ENCODE data around the gene VPS39. TPM values are rescaled to one million over a fixed set of nuclear protein-coding genes. Genes with fewer than 3 reads are reported as not detected.

The VPS39 gene
- total RNA-seq, 1 experiment from 2014 or later, result 15.9 TPM

DNA sequence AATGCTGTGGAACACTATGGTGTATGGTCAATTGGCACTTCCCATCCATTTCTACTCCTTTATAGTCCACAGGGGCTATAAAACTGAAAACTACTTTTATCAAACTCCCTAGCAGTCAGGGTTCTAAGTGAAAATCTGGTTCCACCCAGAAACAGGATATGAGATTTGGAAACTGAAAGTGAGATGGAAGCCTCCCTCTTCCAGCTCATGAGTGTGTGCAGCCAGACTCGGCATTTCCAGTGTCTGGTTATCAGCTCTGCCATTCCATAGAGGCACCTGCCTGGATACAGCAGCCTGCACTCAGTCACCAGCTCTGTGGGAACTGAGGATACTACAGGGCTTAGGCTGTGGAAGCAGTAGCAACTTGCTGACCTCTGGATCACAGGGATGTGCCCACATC is 37.0 kb downstream of the VPS39 start:
- in situ Hi-C loops (cut with HindIII; ENCODE audit: low pct_unique_long_range_greater_than_20kb, low sequenced_read_pairs), result no loop called here
- DNase-seq (ENCODE audit: low read depth), result no peak

DNA sequence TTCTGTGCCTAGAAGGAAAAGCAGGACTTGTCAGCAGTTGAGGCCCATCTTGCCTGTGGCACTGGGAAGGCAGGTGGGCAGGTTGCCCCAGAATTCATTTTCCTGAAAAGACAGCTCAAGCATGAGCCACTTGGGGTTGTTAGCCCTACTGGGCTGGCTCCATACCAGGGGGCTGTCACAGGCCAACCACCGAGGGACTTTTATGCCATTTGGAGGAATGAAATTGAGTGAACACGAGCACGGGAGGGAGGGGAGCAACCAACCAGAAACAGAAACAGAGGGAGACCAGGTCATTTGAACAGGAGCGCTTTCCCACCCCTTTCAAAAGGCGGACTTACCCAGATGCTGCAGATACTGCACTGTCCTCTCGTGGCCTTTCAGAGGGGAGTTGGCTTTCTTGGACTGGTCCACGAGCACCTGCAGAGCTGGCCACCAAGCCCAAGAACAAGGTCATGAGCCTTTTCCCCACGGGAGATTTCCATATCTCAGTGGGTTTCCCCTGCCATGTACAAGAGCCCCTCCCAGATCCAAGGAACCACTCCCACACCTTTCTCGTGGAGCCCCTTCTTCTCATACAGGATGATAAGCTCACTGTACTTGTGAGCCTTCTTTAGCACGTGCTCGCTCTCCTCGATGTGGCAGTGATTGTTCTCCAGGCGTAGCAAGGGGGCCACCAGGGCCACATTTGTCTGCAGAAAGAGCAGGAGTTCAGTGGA is 41.7 kb downstream of the VPS39 start:
- in situ Hi-C loops (cut with HindIII; ENCODE audit: low pct_unique_long_range_greater_than_20kb, low sequenced_read_pairs), result no loop called here
- DNase-seq (ENCODE audit: low read depth), result no peak

DNA sequence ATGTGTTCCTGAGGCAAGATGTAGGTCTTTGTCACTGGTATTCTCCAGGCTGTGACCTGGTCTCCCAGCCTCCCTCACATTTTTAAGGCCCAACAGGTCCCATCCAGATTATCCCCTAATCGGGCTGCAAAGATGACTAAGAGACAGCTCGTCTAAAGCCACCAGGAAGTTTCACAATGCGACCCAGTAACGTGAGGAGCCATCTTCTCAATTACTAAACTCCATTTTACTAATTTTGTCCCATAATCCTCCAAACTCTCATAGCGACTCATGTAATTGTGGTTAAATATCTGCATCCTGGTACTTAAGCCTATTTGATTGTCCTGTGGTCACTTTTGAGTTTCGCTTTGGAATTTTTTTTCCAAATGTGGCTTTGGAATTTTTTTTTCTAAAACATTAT is 43.0 kb downstream of the VPS39 start:
- DNase-seq (ENCODE audit: low read depth), result no peak
- in situ Hi-C loops (cut with HindIII; ENCODE audit: low pct_unique_long_range_greater_than_20kb, low sequenced_read_pairs), result no loop called here

DNA sequence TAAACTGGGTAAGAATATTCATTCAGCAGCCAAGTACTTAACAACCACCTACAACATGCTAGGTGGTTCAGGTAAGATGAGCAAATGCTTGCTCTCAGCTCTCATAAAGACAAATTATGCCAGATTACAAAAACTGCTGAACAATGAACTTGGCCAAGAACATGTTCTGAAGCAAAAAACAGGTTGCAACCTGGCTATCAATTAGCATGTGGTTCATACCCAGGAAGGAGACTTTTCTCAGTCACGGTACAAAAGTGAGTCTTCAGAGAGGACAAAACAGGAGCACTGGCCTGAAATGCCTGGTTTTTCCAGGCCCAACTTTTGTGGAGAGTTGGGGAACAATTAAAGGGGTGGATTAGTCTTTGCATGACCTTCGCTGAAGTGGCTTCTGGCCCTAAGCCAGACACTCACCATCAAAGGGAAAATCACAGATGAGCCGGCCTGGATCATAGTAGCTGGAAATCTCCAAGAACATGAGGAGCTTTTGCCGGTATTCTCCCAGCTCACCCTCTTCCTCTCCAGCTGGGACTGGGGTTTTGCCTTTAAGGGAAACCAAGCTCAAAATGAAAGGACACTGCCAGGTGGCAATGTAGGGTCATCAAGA is 44.1 kb downstream of the VPS39 start:
- in situ Hi-C loops (cut with HindIII; ENCODE audit: low pct_unique_long_range_greater_than_20kb, low sequenced_read_pairs), result no loop called here
- DNase-seq (ENCODE audit: low read depth), result no peak

DNA sequence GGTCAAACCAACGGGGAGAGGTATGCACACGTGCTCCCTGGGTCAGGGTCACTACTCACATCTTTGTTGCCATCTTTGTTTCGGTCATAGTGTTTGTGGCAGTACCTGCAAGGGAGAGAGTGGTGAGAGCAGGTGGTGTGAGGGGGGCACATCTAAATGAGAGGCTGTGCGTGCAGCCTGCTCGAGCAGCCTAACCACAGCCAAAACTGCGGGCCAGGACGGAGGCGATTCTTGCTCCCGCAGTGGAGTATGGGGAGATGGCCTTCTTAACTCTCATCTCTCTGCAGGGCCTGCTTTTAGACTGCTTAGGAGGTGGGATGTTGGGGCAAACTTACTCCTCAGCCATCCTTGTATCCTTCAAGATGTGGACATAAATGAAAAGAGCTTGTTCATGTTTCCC is 44.8 kb downstream of the VPS39 start:
- in situ Hi-C loops (cut with HindIII; ENCODE audit: low pct_unique_long_range_greater_than_20kb, low sequenced_read_pairs), result no loop called here
- DNase-seq (ENCODE audit: low read depth), result no peak

DNA sequence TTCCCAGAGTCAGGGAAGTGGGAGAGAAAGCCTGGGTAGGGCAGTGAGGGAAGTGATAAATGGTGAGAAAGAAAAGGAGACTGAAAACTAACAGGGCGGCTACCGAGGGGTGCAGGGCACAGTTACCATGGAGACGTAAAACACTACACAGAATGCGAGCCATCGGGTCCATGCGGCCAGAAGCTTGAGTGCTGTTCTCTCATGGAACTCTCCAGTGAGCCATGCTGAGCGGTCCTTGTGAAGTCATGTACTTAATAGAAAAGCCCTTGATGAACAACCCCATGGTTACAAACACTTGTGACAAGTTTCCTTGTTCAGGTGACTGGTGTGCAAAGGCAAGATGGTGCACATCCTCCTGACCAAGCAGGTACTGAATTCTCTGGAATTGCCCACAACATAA is 48.0 kb downstream of the VPS39 start:
- in situ Hi-C loops (cut with HindIII; ENCODE audit: low pct_unique_long_range_greater_than_20kb, low sequenced_read_pairs), result no loop called here
- DNase-seq (ENCODE audit: low read depth), result no peak

DNA sequence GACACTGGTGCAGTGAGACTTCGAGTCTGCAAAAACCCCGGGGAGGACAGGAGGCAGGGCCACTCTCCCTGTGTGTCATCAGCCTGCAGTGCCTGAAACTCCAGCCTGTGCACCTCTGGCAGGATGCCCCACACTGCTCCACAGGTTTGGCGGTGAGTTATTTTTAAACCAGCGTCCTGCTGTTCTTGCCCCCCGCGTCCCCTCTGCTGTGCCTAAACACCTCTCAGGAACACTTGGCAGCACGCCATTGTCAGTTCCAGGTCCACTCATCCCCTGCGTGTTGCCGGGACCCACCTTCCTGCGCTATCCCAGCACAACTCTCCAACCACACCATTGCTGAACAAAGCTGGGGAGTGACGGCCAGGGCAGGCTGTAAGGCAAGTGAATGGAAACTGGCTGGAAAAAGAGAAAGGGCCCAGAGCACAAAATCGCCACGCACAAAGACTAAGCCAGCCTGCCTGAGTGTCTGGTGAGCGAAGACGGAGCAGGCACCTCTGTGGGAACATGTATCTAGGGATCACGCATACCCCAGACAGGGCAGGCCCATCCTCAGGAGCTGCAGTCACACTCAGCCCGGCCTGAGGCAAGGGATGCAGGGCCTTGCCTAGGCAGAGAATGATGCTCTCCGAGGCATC is 48.6 kb downstream of the VPS39 start:
- in situ Hi-C loops (cut with HindIII; ENCODE audit: low pct_unique_long_range_greater_than_20kb, low sequenced_read_pairs), result no loop called here
- no peak for DNase-seq (ENCODE audit: low read depth)

DNA sequence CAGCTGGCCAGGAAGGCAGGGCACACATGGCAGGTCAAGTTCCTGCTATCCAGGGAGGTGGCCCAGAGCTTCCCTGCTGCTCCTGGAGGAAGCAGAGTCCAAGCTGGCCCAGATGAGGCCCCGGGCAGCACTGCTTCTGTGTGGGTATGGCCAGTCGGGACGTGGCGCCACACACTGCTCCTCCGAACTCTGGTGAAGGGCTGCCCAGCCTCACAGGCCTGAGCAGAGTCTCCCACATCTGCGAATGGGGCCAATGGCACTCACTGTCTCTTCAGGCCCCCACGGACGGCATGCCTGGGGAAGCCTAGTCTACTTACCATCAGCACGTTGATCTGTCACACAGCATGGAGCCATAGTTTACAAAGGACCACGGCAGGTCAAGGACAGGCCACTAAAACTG is 49.2 kb downstream of the VPS39 start:
- in situ Hi-C loops (cut with HindIII; ENCODE audit: low pct_unique_long_range_greater_than_20kb, low sequenced_read_pairs), result no loop called here
- DNase-seq (ENCODE audit: low read depth), result no peak

DNA sequence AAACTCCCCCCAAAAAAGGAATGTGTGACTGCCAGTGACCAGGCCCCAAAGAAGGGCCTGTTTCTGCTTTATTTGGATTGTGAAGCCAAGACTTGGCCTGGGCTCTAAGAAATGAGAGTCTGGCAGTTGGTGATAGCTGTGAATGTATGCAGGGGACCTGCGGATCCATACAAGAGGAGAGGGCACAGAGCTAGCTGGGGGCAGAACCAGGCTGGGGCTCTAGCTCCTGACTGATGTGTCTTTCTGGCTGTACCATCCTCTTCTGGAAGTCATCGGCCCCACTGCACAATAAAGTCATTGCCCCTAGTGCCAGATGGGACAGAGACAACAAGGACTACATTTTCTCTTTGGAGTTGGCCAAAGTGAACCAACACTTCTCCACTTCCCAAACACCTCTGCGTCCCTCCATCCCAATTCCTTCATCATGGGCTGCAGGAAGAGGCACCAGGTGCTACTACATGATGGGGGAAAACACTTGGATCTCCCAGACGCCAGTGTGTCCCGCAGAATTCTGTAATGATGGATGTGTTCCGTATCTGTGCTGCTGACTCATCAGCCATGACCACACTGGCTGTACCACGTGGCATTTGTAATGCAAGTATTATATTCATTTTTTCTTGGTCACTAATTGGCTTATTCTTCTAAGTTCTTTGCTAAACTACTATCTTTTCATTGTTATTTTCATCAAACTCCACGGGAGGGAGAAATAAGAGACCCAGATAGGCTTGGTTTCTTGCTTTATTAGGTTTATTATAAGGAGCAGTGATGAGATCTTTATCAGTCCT is 49.9 kb downstream of the VPS39 start:
- DNase-seq (ENCODE audit: low read depth), result peak; percentile 18

DNA sequence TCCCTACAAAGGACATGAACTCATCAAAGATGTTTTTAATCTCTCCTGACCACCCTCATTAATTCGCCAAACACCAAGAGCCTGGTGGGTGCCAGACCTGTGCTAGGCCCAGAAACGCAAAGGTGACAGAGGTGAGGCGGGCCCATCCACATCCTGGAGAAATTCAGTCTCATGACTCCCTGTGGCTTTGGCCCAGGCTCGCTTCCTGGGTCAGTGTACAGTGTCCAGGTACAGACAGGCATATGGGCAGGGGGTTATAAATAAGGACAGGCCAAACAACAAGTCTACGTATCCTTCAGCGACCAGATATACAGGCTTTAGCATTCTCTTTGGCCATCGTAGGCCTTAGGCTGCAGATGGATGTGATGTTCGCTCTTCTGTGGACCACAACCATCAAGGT is 50.7 kb downstream of the VPS39 start:
- in situ Hi-C loops (cut with HindIII; ENCODE audit: low pct_unique_long_range_greater_than_20kb, low sequenced_read_pairs), result no loop called here

More for the DNA sequence above, 49.9 kb downstream of the VPS39 start:
- in situ Hi-C loops (cut with HindIII; ENCODE audit: low pct_unique_long_range_greater_than_20kb, low sequenced_read_pairs), result no loop called here

DNA sequence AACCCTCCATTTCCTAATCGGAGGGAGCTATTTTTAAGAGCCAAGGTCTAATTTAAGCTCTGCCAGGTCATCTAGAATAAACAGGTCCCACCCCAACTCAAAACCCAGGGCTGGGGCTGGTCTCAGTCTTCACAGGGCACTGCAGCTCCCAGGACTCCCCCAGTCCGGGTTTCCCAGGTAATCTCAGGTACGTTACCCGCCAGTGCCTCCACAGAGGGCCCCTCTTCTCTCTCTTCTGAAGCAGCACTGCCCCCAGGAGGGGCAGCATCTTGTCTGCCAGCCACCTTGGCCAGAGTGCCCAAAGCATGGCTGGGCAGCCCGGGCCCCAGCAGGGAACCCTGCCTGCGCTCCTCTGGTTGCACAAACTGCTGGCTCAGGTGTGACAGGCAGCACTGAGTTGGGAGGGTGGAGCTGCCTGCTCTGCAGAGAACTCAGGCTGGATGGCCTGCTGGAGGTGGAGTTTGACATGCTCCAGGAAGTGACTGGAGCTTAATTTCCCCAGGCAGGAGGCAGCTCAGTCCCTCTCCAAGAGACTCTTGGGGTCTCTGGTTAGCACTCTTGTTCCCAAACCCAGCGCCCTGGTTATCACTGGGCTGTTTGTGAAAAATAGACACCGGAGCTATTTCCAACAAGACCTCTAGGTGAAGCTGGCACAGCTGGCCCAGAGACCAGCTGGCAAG is 51.7 kb downstream of the VPS39 start, which contains the start of gene PLA2G4F:
Gene PLA2G4F (minus strand): TSS at position 394 of the 680 bp plus-strand sequence. CDS start 87 bp downstream, at position 307.
- in situ Hi-C loops (cut with HindIII; ENCODE audit: low pct_unique_long_range_greater_than_20kb, low sequenced_read_pairs), result no loop called here
- DNase-seq (ENCODE audit: low read depth), result peak; percentile 12

More for the DNA sequence above, 50.7 kb downstream of the VPS39 start:
- DNase-seq (ENCODE audit: low read depth), result no peak

DNA sequence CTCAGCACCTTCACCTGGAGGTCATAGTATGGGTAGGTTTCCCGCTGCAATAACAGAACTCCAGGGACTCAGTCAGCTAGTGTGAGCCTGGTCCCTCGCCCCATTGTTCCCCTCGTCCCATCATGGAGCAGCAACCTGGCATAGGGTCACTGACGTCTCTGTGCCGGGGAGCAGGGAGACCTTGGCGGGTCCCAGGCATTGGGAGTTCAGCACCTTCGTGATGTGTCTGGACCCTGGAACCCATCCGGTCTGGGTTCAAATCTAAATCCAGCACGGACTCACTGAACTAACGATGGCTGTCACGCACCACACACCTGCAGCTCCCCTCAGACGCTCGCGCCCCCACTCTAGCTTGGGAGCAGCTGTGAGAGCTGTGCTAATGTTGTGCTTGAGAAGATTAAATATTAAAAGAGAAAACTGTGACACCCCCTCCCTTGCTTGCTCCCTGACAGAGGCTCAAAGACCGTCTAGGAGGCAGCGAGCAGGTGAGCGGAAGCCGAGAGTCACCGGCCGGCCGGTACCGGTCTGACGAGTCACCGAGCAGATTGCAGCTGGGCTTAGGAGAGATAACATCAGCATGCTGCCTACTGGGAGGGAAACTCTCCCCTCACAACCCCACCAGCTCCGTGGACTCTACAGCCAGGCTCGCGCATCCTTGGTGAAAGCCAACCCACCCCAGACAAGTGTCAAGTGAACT is 52.4 kb downstream of the VPS39 start:
- in situ Hi-C loops (cut with HindIII; ENCODE audit: low pct_unique_long_range_greater_than_20kb, low sequenced_read_pairs), result no loop called here
- DNase-seq (ENCODE audit: low read depth), result no peak

DNA sequence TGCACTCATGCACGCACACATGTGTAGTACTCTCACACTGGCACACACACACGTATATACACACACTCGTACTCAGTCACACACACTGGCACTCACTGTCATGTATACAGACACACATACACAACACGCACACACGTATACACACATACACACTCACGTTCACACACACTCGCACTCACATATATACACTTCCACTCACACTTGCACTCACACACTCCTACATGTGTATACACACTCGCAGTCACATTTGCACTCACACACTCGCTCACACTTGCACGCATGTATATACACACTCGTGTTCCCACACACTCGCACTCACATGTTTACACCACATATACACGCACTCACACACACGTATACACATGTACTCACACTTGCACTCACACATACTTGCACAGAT is 53.1 kb downstream of the VPS39 start:
- in situ Hi-C loops (cut with HindIII; ENCODE audit: low pct_unique_long_range_greater_than_20kb, low sequenced_read_pairs), result no loop called here
- DNase-seq (ENCODE audit: low read depth), result no peak

DNA sequence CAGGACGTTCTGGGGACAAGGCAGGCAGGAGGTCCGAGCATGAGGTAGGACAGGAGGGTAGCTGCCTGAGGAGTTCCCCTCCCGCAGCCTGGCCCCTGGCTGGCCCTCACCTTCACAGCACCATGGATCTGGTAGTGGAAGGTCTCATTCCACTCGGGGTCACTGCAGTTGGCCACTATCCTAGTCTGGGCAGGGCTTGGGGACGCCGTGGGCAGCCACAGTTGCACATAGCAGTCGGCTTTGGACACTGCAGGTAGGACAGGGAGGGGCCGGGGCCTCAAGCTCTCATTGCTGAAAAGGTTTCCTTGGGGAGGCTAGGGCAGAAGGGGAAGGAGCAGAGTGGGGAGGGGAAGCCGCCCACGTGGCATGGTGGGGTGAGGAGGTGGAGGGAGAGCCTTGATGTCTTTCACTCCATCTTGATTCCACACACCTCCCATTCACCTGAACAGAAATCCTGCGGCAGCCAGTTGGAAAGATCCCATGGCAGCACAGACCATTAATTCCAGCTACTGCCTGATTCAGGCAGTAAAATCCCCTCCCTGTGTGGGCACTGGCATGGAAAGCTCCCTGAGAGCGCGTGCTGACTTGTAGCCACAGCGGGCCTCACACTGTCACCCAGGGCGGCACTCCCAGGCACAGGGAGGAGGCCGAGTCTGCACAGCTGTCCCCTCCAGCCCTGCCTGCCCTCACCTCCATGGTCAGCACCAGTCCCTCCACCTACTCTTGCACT is 53.7 kb downstream of the VPS39 start:
- DNase-seq (ENCODE audit: low read depth), result peak; percentile 46
- in situ Hi-C loops (cut with HindIII; ENCODE audit: low pct_unique_long_range_greater_than_20kb, low sequenced_read_pairs), result no loop called here

DNA sequence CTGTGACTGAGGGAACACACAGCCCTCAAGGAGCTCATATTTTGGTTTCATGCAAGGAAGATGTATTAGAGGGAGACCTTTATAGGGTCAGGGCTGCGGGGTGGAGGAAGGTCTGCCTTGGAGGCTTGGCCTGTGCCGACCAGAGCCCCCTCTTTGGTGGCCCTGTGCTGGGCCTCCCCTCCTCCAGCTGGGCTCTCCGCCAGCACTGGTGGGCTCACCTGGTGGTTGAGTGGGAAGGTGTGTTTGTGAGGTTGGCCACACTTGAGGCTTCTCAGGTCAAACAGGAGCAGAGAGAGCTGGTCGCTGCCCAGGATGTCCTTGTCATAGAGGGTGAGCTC is 54.3 kb downstream of the VPS39 start:
- in situ Hi-C loops (cut with HindIII; ENCODE audit: low pct_unique_long_range_greater_than_20kb, low sequenced_read_pairs), result no loop called here
- no peak for DNase-seq (ENCODE audit: low read depth)

DNA sequence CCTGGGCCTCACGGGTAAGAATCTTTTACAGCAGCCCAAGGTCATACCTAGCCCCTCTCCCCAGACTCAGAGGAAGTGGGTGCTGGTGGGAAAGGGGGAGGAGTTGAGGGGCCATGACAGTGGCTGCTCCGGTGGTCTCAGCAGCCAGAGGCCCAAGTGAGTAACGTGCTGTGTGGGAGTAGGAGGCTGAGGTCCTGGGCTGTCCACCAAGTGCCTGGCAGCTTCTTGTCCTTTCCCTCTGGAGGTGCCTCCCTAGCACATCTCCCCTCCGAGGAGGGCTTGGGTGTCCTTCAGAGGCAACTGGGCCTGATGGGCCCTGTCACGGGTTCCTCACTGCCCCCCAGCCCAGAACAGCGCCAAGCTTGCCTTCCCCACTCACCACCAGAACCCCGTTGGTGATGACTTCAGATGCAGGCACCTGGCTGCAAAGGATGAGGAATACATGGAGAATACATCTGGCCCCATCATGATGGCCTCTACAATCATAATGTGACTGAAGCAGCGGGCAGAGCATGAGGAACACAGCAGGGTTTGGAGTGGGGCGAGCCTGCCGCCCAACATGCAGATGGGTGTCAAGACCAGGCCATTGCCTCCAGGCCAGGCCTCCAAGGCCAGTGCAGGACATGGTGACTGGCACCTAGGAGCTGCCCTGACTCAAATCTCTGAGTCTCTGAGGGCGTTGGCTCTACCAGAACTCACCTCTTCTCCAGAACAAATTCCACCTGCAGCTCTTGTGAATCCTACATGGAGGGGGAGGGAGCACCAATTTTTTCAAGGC is 55.0 kb downstream of the VPS39 start:
- no peak for DNase-seq (ENCODE audit: low read depth)
- in situ Hi-C loops (cut with HindIII; ENCODE audit: low pct_unique_long_range_greater_than_20kb, low sequenced_read_pairs), result no loop called here

Measured in Caki2 (cell line).